NCI-H1930 (cell line): ENCODE data around the gene NREP.

ENCODE experiments used
- DNase-seq, 2 experiments: peaks; one replicate each; lab custom pipeline; 2025; lab: John Stamatoyannopoulos, UW

The NREP gene

DNA sequence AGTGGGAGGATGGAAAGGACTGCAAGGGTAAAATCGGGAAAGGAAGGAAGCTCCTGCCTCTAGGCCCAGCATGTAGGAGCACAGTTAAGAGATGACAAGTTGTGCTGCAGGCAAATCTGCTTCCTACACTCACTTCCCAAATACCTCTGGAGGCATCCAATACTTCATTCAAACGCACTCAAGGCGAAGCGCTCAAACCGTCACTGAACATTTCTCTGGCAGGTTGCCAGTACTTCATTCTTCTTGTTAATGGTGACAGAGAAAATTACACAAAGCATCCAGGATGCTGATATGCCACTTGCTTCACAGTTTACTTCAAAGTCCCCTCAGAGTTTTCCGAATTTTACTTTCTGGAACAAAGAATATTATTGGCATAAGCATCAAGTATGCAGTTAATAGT lies 59.8 kb downstream of the NREP start:
- no peak for DNase-seq

DNA sequence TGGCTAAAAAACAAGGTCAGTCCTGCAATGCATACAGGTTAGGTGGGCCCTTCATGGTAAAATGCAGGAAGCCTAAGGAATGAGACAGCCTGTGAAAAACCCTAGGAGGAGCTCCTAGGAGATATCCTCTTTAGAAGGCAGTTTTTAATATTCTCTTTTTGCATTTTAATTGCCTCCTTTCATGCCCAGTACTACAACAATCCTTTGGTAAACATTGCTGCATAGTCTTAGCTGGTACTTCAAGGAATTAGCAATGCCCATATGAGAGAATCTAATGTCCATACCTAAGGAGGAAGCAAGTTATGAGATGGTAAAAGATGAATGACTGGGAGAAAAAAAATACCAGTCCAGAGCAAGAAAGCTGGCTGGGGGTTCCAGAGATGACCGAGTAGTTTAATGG lies 61.0 kb downstream of the NREP start:
- no peak for DNase-seq

DNA sequence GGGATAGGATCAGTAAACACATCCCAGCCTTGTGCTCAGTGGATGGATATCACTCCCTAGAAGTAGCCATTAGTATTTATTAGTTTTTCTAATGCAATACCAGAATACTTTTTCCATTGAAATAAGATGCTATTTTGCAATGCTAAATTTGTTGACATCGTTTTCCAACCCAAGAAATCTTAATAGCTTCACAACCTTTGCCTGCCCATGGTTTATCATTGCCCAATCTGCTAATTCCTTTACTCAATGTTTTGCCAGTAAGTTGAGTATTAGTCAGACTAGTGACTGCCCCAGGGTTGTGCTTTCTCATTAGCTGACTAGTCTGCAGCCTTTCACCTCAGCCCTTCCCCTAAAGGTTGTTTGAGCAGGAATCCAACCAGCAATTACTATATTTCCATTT lies 62.9 kb downstream of the NREP start:
- DNase-seq = no peak

DNA sequence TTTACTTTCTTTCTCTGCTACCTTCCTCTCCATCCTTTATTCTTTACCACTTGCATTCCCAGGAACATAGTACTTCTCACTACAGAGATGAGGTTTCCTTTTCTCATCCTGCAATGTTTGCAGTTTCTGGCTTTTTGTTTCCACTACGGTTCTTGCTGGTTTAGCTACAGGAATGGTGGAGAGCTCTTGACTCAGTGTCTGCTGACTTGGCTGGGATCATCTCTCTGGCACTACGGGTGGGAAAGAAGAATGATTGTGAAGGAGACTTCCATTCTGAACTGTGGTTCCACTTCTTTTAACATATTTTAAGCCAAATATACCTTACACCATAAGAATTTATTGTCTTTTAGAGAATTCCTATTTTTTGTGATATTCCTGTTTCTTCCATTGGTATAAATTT lies 65.1 kb downstream of the NREP start:
- no peak for DNase-seq

DNA sequence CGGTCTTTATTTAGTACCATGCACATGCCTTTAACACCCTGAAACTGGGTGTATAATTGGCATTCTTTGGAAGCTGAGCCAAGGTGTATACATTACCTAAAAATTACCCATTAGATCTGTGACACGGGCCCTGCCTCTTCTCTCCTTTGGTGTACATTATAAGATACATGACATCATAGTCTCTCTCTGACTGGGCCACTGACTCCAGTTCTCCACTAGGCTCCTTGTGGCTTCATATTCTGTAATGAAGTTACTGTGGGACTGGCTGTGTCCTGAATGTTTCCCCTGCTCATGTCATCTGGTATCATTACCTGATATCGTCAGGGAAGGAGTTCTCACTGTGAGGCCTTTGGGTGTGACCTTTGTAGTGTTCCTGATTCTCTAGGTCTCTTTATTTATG lies 65.5 kb downstream of the NREP start:
- DNase-seq = no peak

DNA sequence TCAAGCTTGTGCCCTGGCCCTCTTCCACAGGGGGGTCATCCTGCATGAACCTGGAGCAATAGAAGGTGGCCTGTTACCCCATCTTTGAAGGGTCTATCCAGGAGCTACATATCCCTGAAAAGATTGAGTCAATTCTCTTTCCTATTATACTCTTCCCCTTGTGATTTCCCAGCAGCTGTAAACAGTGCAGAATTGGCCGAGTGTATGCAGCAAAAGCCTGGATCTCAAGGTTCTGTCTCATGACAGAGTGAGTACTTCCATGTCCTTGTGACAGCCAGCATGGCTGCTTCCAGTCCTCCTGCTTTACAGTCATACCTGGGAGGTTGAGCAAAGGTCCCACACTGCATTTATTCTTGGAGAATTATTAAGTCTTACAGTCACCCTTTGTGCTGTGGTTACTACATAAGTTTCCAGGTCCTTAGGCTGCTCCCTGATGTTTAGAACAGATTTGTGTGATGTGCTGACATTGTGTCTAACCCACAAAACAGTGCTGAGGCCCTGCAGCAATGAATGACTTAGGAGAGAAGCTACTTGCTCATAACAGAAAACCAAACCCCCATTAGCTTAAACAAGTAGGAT lies 67.5 kb downstream of the NREP start:
- no peak for DNase-seq

DNA sequence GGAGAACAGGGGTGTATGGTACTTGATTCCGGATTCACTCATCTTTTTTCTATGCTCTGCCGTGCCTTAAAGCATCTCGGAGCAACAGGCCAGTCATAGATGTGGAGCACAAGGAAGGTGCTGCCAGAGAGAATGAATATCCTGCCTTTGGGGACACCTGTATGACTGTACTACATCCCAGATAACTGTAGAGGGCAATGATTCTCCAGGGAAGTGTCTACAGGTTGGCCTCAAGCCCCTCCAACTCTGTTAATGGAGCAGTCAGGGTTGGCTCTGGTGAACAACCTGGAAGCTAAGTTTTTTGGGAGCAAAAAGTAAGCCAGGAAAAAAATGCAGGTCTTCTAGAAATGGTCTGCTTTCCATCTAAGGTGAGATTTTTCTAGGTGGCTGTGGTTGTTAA lies 71.0 kb downstream of the NREP start:
- DNase-seq = no peak

DNA sequence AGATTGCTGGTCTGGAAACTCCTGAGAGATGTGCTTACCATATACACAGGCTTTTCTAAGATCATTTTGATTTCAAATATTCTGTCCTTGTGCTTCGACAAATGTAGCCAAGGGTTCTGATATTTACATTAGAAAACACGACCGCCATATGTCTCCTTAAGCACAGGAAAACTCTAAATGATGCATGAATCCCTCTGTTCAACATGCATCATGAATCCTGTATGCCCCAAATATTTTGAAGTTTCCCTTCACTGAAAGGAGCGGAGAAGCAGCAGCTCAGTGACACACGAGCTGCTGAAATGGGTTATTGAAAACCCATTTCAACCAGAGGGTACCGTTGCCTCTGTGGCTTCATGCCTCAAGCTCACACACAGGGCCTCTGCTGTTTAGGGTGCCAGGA lies 74.4 kb downstream of the NREP start:
- no peak for DNase-seq

DNA sequence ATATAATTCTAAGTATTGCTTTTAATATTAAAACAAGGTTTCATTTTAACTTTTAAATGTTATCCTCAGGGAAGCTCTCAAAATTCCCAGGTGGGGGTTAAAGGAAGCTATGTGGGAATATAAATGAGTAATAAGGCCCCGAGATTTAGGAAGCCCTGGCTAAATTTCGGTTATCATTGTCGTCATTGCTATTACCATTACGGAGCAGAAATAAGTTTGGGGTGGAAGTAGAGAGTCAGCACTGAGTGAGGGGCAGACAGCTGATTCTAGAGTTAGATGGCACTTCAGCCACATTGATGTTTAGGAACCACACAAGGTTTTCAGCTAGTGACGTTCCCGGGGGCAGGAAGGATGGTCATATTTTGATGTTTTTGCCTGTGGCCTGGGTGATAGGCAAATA lies 74.9 kb downstream of the NREP start:
- no peak for DNase-seq

DNA sequence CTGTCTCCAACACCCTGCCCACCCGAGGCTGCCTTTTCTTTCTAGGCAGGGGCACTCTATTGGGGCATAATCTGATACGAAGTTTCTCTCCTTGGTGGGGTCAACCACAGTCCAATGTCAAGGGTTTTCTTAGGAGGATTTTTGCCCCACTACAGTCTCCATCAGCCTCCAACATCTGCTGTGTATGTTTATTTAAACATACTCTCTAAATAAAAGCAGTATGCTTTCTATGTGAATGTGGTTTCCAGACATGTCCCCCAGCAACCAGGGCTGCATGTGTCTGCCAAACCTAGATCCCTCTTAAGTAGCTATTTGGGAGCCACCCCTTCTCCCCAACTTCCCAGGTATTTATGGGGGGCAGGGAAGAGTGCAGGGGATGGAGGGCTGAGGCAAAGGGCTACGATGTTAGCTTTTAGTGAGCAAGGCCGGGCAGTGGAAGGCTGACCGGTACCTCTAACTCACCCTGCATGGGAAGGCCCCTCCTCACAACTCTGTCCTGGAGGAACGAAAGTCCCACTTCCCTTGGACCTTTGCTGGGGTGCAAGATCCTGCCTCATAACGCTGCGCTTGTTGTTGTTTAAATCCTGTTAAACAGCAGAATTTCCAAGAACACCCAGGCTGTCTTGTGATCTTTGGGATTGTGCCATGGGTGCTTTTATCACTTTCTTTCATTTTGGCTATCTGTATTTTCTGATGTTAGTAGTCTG lies 75.4 kb downstream of the NREP start:
- no peak for DNase-seq

DNA sequence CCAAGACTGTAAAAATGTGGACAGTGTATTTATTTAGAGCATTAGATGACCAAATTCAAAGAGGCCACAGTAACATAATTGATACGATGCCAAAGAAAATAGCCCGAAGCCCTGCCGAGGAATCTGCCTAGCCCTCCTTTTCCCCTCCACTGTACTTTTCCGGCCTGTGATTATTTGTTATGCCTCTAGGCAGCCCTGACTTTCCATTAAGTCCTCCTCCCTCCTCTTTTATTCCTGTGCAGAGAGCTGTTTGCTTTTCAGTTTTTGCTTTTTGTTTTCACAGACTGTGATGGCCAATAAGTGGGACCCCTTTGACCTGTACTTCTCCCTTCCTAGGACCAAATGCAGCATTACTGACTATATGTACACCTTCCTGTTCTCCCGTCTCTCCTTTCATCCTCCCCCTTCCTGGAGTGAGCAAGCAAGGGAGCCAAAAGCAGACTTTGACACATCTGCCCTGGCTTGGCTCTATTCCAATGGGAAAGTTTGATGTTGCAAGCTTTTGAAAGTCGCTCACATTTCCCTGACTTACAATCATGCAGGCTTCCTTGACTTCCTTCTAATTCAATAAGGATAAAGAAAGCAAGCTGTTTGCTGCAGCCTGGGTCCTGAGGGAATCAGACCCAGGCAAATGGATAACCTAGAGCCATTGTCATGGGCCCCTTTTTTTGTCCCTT lies 76.1 kb downstream of the NREP start:
- no peak for DNase-seq

DNA sequence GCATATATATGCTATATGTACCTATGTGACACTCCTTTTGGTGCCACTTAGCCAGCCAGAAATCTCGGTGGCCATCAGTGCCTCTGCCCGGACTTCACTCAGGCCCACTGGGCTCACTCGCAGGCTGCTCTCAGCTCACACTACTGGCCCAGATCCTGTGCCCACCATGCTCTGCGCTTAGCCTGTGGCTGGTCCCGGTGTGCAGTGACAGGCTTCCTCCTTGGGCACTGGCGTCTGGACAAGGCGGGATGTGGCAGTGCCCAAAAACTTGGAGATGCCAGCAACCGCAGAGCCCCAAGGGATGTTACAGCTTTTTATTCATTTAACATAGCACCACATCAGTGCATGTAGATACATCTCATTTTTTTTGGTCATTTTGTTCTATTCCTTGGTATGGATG lies 77.4 kb downstream of the NREP start:
- no peak for DNase-seq
